ENCODE results near the gene LRRC58.
A peak's percentile ranks its signal among the peaks of the same experiment; 100 is the strongest.
"Not testable (repeated sequence)": the region's sequence is repeated elsewhere in the genome, so short reads cannot be mapped to it uniquely, and the experiment has no call there.

LRRC58 gene

DNA sequence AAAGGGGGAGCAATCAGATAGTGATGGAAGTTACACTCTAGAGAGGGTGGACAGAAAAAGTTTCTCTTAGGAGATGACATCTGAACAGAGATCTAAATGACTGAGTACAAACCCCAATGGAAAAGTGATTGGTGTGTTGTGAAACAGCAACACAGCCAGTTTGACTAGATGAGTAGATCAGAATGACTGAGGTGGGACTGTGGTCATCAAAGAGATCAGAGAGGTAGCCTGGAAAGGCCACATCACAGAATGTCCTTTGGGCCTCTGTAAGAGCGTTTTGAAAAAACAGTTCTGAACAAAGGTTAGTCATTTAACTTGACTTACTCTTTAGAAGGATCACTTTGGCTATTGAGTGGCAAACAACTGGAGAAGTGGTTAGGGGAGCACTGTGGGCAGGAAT is 10.6 kb downstream of the LRRC58 start:
- no peak for DNase-seq

DNA sequence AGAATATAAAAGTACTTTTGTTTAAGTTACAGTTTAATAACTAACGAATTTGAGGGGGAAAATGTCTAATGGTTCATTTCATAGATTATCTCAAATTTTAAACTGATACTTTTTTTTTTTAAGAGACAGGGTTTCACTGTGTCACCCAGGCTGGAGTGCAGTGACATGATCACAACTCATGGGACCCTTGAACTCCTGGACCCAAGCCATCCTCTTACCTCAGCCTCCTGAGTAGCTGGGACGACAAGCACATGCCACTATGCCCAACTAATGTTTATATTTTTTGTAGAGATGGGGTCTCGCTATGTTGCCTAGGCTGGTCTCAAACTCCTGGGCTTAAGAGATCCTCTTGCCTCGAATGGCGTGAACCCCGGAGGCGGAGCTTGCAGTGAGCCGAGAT is 16.5 kb downstream of the LRRC58 start:
- no peak for DNase-seq

DNA sequence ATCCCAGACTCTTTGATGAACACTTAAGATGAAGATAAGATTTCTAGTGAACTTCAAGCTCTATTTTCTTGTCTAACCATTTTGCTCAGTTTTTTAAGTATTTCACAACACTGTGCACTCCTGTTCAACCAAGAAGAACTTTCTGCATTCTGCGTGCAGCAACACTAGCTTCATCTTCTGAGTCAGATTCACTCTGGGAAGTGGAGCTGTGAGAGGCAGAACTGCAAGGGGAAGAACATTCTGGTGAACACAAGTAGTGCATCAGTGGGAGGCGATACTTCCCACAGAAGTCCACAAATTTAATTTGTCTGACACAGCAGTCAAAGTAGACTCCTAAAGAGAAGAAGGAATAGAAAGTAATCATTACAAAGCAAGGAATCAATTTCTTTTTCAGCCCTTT is 18.1 kb downstream of the LRRC58 start:
- peak; percentile 70 to 79 (median 70) for DNase-seq

DNA sequence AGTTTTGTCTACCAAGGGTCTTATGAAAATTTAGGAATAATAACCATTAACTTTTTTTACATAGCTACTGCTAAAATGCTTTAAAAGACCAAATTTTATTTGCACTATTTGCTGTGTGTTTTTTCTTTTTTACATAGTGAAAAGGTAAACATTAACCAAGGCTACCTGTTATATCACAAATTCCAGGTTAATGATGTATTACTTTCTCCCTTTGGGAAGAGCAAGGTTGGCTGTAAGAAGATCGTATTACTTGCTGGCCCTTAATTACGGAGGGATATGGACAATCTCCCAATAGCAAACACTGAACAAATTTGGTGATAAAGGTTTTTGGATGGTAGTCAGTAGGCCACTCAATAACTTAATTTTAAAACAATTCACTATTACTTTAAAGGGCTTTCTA is 22.4 kb downstream of the LRRC58 start:
- no peak for DNase-seq

DNA sequence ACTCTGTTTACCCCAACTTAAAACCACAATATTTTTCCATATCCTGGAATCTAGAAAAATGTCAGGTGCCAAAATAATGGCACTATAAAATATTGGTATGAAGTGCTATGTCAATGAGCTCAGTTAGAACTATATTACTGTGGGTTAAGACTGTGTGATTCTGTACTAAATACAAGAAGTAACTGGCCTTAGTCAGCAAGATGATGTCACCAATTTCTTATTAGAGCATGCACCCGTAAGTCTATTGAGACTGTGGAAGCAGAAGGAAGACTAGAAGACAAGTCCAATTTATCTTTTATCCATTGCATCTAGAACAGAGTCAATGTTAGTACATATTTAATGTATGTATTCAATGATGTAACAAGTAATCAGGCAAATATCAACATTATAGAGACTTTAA is 25.0 kb downstream of the LRRC58 start:
- peak; percentile 55 to 76 (median 75) for DNase-seq

DNA sequence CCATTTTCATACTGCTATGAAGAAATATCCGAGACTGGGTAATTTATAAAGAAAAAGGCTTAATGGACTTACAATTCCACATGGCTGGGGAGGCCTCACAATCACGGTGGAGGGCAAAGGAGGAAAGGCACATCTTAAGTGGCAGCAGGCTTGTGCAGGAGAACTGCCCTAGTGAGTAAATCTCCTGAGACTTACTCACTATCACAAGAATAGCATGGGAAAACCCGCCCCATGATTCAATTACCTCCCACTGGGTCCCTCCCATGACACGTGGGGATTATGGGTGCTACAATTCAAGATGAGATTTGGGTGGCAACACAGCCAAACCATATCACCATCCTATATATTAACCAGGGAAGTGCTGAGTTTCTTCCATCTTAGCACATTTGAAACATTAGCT is 25.4 kb downstream of the LRRC58 start:
- DNase-seq, result peak; percentile 77 to 84 (median 78)

DNA sequence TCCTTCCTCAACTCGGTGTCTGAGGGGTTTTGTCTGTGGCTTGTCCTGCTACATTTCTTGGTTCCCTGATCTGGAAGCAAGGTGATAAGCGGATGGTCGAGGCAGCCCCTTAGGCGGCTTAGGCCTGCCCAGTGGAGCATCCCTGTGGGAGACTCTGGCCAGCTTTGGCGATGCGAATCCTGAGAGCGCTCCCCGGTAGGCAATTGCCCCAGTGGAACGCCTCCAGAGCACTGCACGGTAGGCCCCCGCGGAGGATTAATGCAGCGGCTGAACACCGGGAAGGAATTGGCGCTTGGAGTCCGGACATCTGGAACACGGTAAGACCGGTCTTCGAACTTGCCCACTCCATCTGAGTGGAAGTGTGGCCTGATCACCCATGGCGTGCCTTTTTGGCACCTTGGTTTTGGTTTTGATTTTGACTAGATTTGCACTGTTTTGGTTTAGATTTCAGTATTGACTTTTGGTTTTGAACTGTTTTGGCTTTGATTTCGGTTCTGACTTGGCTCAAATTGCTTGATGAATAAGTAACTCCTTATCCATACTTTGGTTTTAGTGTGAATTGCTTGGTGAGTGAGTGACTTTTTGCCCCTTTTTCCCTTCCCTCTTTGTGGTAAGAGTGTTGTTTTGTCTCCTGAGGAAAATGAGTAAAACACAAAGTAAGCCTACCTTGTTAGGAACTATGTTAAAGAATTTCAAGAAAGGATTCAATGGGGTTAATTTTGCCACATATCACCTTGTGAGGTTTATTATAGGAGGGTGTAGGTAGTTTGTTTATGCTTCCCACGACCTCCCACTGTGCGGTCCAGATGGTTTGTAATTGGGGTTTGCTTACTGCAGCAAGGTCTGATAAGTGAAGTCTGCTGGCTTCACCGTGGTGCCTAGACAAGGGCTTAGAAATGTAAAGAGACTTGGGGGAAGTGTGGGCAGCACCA is 37.0 kb downstream of the LRRC58 start:
- no peak for DNase-seq

DNA sequence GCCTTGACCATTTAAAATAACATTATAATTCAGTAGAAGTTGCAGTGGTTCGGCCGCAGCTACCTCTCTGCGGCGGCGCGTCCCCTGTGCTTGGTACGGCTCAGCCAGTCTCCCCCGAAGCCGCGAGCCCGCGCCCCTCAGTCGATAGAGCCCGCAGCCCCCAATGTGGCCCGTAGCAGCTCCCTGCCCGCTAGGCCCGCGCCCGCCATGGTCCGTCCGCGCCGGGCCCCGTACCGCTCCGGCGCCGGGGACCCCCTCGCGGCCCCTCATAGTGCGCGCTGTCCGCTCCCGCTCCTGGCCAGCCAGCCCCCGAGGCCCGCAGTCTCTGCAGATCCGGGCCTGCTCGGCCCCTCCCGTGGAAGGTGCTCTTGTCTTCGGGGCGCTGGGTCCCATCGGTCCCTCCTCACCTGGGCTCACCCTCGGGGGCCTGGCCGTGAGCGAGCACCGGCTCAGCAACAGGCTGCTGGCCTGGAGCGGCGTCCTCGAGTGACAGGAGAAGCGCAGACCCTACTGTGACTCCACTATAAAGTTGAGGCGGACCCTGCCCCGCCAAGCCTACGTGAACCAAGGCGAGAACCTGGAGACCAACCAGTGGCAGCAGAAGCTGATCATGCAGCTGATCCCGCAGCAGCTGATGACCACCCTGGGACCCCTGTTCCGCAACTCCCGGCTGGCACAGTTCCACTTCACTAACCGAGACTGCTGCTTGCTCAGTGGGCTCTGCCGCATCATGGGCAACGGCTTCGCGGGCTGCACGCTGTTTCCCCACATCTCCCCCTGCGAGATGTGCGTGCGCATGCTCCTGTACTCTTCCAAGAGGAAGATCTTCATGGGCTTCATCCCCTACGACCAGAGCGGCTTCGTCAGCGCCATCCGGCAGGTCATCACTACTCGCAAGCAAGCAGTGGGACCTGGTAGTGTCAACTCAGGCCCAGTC is 42.4 kb downstream of the LRRC58 start:
- DNase-seq, result no peak

DNA sequence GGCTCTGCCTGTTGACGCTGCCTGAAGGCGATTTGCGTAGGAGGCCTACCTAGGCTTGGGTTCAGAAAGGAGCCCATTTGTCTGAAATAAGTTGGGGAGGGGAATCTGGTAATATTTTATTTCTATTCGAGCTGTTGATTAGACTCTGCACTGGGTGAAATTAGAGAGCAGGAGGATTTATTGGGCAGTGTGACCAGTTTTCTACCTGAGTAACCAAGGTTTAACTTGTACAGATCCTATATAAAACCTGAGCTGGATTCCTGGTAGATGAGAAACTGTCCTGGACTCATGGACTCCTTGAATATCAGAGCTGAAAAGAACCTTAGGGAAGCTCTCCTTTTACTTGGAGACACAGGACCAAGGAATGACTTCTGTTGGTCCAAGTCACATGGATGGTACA is 44.5 kb downstream of the LRRC58 start:
- DNase-seq, result no peak

DNA sequence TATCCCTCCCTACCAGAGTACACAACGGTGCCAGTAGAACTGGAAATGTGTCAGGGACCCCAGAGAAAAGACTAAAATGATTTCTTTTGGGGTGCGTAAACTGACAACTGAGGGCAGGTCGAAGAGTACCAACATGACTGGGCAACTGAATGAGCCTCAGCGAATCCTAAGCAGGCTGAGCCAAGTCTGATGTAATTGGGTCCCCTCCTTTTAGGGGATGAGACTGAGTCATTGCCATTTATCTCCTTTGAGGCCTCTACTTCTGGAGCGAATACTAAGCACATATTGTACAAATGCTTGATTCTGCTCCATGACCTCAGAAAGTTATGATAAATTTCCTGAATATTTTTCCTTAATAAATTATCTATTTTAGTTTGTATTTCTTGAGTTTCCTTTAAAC is 46.8 kb downstream of the LRRC58 start:
- DNase-seq, result no peak

DNA sequence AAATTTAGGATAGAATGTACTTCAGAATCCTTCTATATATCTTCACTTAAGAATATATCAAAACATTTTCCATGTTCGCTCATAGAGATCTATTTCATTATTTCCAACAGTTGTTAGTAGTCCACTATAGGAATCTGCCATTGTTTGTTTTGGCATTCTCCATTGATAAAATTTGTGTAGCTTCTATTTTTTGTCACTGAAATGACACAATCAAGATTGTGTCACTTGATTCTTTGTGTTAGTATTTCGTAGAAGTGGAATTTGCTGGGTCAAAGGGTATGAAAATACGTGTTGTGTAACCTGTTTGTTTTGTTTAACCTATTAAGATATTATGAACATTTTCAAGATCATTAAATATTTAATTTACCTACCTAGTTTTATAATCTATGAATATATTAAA is 48.2 kb downstream of the LRRC58 start:
- DNase-seq, result no peak

DNA sequence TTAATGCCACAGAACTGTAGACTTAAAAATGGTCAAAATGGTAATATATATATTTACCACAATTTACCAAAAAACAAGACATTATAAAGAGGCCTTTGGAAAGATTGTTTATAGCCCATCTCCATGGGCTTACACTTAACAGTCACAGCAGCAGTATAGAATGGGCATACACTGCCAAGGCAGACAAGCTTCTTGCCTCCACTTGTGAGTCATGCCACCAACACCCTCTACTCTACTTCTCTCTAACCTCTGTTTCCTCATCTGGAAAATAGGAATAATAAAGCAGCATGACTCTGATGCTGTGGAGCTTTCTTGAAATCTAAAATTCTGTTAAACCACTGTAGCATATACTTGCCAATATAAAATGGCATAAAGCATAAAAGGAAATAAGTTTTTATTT is 49.8 kb downstream of the LRRC58 start:
- peak; percentile 14 to 31 (median 24) for DNase-seq

DNA sequence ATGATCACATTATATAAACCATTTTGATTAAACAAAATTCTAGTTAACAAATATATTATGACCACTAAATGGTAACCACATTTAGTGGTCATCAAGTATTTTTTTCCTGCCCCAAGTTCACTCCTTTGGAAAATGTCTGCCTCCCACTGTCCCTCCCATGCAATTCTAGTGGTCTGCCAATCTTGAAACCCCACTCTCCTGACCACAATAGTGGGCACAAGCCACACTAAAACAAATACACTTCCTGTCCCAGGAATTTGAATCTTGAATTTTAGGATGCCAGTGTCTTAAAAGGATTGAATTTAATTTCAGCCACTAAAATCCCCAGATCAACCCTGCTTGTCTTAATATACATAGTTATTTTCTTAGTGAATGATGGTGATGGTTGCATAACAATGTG is 50.2 kb downstream of the LRRC58 start:
- no peak for DNase-seq

DNA sequence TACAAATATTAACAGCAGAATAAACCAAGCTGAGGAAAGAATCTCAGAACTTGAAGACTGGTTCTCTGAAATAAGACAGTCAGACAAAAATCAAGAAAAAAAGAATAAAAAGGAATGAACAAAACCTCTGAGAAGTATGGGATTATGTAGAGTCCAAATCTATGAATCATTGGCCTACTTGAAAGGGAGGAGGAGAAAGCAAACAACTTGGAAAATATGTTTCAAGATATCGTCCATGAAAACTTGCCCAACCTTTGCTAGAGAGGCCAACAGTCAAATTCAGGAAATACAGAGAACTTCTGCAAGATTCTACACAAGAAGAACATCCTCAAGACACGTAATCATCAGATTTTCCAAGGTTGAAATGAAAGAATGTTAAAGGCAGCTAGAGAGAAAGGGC is 57.6 kb downstream of the LRRC58 start:
- DNase-seq, result not testable (repeated sequence)

DNA sequence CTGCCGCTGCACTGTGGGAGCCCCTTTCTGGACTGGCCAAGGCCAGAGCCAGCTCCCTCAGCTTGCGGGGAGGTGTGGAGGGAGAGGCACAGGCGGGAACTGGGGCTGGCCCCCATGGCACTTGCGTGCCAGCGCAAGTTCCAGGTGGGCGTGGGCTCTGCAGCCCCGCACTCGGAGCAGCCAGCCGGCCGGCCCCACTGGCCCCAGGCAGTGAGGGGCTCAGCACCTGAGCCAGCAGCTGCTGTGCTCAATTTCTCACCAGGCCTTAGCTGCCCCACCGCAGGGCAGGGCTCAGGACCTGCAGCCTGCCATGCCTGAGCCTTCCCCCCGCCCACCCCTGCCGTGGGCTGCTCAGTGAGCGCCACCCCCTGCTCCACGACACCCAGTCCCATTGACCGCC is 59.5 kb downstream of the LRRC58 start:
- DNase-seq, result no peak

DNA sequence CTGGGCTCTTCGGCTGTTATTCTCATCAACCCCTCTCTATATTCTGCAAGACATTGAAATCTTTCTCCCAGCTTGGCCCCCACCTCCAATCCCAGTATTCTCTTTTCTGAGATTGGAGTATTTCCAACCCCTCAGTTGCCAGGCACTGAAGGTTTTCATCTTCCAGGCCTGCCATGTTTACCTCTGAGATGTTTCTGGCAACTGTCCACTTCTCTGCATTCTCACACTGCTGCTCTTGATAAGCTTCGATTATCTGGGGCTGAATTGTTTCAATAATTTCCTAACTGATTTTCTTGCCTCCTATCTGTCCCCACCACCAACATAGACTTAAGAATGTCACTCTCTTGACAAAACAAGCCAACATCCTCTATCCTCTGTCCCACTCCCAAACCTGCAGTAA is 62.7 kb downstream of the LRRC58 start:
- no peak for DNase-seq

DNA sequence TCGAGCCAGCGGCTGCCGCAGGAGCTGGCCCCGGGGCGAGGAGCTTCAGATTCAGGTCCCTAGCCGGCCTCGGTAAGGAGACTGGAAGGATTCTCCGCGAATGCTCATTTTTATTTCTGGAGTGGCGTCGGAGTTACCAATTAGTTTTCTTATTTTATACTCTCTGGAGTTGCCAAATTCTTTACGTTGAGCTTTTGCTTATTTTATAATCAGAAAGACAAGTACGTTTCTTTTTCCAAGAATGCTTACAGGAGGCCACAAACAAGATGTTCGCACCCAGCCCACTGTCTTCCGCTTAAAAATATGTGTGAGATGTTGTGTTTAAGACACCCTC is 63.7 kb downstream of the LRRC58 start:
- DNase-seq, result no peak

DNA sequence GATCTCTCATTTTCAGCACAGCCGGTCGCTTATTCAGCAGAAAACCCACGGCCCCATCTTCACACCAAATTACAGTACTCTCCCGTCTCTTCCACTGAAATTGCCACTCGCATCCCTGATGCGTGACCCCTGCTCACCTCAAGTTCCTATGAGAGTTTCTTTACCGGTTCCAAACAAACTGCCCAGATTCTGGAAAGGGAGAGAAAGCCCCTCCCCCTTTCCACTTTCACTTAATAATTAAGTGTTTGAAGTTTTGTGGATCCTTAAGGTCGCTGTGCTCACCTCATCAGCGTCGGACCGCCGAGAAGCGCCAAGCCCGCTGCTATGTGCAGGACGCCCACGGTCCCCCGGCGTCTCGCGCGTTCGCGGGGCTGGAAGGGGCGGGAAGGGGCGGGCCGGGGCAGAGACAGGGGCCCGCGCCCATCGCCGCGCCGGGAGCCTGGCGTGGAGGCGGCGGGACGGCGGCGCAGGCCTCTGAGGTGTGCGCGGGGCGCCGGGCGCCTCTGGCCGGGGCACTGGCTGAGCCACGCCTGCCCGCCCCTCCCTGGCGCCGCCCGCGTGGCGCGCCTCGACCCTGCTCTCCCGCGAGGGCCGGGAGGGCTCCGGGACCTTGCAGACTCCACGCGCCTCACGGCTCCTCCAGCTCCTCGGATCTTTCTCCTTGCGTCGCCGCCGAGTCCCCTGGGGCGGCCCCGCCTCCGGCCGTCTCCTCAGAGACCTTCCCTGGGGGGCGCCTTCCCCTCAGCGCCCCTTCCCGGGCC is 64.2 kb downstream of the LRRC58 start, which contains the start of gene GPR156:
GPR156 (minus strand) TSS at position 476 of the 761 bp plus-strand sequence. CDS start 41,124 bp downstream, outside the sequence.
- peak in 2 of 3 donors; percentile 14 to 40 for DNase-seq

DNA sequence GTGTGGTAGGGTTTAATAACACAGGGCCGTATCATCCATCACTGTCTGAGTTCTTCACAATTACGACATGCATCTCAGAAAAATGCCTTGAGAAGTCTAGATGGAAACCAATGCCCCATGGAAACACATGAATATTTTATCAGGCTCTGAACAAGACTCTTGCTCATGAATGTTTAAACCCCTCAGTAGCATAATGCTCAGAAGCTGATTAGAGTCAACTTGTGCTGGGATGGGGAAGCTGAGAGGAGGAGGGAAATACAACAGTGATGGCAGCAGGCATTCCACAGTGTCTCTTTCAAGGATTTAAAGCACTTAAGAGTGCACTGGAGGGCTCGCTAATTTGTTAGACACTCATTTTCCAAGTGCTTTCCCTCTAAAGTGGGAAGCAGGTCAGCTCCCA is 67.9 kb downstream of the LRRC58 start:
- DNase-seq, result no peak

DNA sequence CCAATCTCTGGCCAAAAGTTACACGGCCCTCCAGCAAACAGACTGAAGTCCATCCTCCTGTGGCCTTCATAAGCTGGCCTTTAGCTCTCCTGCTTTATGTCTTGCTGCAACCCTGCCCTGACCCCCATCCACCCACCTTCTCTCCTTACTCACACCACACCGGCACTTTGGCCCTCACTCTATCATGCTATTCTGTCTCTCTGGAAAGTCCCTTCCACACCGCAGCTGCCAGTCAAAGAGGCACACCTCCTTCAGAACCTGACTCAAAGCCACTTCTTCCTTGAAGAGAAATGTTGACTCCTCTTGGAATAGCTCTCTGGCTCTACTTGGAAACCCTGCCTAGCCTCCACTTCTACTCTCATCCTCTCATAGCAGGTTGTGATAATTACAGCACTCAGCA is 68.6 kb downstream of the LRRC58 start:
- no peak for DNase-seq

DNA sequence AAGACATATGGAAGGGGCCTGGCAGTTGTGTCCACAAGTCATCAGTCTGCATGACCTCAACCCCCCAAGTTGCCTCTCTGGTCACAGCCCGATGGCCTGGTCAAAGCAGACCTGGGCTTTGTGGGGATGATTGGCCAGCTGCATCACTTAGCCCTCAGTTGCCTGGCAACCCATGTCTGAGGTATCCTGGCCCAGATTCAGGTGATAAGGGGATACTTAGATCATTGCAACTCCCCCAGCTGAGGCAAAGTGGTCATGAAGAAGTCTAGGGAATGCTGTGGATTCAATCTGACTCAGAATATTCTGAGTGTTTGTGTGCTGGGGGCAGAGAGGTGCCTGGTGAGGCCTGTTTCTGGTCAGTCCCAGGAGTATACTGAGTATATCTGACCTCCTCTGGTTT is 69.1 kb downstream of the LRRC58 start:
- no peak for DNase-seq

DNA sequence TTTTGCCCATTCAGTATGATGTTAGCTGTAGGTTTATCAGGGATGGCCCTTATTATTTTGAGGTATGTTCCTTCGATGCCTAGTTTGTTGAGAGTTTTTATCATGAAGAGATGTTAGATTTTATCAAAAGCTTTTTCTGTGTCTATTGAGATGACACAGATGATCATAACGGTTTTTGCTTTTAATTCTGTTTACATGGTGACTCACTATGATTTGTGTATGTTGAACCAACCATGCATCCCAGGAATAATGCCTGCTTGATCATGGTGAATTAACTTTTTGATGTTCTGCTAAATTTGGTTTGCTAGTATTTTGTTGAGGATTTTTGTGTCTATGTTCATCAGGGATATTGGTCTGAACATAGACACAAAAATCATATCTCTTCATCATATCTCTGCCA is 72.4 kb downstream of the LRRC58 start:
- no peak for DNase-seq

DNA sequence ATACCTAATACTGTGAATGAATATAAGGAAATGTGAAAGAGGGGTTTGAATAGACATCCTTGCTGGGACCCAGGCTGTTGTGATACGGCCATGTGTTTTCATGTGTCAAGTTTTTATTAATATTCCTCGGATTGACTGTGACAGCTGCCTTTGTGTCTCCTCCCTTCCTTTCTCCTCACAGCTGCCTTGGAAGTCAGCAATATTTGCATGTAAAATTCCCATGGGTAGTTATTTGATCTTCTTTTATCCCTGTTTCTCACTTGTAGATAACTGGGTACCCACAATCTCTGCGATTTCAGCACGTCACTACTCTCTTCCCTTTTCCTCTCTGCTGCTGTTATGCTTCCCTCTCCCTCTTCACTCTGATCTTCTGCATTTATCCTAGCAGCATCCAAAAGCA is 73.5 kb downstream of the LRRC58 start:
- no peak for DNase-seq
